C4-2B (cell line): ENCODE results near the gene TLN1.

Experiments used
- H3K27ac ChIP-seq: fragments of 450-650 bp; 2 replicates; pipeline ENCODE4 v1.5.1; 2017
- CTCF ChIP-seq: fragments of 450-650 bp; conservative IDR thresholded peaks from 2 replicates; pipeline ENCODE4 v1.5.1; 2017; ENCODE audit warnings: mild to moderate bottlenecking
- ZFX ChIP-seq: fragments of 450-650 bp; IDR thresholded peaks from 2 replicates; pipeline ENCODE4 v1.6.1; 2017

TLN1 gene

GRCh38 chr9:35745569-35745968 lies 13.6 kb upstream of the TLN1 start:
- no peak overlapping the region for H3K27ac ChIP-seq
- TF ChIP-seq ZFX, result no peak
- no peak for TF ChIP-seq CTCF

- TF ChIP-seq ZFX, result no peak
- TF ChIP-seq CTCF, result no peak
- no peak overlapping the region for H3K27ac ChIP-seq
Observed at GRCh38 chr9:35743880-35744518, 12.0 kb upstream of the TLN1 start.

- TF ChIP-seq ZFX, result no peak
- no peak for TF ChIP-seq CTCF
- H3K27ac ChIP-seq, result no peak overlapping the region
Observed at GRCh38 chr9:35743452-35743851, 11.5 kb upstream of the TLN1 start.

GRCh38 chr9:35741740-35742139 lies 9.7 kb upstream of the TLN1 start:
- TF ChIP-seq ZFX (no peak), CTCF (no peak)
- H3K27ac ChIP-seq, result no peak overlapping the region

GRCh38 chr9:35740243-35740642 lies 8.2 kb upstream of the TLN1 start:
- H3K27ac ChIP-seq, result no peak overlapping the region
- TF ChIP-seq CTCF, result no peak
- no peak for TF ChIP-seq ZFX

- no peak overlapping the region for H3K27ac ChIP-seq
- TF ChIP-seq ZFX (no peak), CTCF (no peak)
Observed at GRCh38 chr9:35738924-35739323, 6.9 kb upstream of the TLN1 start.

GRCh38 chr9:35738186-35738585 lies 6.2 kb upstream of the TLN1 start:
- no peak for TF ChIP-seq CTCF
- no peak for TF ChIP-seq ZFX
- H3K27ac ChIP-seq, result no peak overlapping the region
